Astrocyte of the hippocampus (primary cell): Measurements from ENCODE around the gene STARD10.

Experiments used
- DNase-seq: peaks from one replicate; pipeline ENCODE4 v3.0.0; 2011; ENCODE audit warnings: low read depth, low spot score

The STARD10 gene

DNA sequence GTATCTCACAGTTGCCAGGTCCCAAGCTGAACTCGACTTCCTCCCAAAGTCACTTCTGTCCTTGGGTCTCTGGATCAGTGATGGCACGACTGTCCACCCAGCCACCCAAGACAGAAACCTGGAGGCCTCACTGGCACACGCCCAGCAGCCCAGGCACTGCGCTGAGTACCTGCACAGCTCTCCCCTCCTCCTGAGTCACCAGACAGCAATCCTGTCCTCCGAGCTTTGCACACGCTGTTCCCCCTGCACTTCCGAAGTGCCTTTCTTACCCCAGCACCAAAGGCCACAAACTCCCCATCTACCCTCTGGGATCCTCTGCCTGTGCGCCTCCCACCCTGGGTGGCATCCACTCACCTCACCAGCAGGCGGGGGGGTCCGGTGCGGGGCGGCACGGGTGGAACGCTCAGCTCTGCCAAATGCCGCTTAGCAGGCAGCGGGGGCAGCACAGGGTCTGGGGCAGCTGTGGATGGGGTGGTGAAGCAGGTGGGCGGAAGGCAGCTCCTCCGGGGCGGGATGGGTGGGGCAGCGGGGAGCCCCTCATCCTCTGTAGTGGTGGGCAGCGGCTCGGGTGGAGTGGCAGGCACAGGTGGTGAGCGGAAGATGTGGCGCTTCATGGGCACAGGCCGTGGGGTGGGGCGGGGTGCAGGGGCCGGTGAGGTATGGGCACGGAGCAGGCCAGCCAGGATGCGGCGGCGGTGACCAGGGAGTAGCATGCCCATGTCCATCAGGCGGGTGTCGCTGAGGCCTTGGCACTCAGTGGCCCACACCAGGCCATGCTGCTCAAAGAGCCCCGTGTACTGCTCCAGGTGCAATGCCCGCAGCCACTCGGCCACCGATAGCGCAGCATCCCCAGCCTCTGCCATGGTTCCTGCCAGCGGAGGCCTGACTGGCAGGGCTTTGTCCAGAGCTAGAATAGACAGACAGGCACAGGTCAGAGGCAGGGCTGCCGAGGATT, 67.3 kb downstream of the STARD10 start:
- no peak for DNase-seq

DNA sequence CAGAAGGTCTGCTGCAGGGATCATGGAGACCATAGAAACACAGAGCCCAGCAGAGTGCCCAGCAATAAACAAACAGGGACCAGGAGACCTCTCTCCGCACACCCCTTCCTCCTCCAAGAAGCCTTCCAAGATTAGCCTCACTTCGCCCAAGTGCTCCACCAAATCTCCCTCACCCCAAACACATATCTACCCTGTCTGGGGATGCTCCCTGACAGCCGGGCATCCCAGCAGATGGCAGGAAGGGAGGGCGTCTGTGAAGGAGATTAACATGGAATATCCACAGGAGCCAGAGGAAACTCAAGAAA, 68.2 kb downstream of the STARD10 start:
- DNase-seq = no peak

DNA sequence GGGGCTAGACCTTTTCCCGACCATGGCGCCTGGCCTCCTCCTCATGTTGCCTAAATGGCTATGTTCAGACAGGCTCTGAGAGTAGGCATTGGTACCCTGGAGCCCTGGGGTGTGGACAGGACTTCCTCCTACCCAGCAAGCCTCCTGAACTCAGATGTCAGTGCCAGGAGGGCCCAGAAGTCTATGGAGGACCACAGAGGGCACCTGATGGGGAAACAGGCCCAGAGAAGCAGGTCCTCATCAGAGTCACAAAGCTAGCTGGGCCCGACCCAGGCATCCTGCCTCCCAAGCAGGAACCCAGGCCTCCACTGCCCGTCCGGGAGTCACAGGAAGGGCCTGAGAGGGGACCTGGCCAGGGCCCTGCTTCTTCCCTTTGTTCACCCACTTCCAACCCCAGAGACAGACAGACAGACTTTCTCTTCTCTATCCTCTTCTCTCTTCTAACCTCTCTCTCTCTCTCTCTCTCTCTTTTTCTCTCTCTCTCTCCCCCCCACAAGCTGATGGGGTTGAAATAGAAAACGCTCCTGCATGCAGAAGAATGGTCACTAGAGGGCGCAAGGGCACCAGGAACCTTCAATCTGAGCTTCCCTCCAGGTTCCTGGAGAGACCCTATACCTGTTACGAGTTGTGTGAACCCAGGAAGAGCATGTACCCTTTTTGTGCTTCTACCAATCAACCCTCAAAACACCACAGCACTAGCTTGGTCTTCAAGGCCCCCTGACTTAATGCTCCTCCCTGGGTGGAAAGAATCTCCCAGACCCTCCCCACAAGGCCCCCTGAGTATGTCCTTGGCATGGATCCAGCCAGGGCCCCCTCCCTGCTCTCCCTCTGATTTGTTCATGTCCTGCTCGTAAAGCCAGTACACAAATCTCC, 68.8 kb downstream of the STARD10 start:
- peak; percentile 93 for DNase-seq

DNA sequence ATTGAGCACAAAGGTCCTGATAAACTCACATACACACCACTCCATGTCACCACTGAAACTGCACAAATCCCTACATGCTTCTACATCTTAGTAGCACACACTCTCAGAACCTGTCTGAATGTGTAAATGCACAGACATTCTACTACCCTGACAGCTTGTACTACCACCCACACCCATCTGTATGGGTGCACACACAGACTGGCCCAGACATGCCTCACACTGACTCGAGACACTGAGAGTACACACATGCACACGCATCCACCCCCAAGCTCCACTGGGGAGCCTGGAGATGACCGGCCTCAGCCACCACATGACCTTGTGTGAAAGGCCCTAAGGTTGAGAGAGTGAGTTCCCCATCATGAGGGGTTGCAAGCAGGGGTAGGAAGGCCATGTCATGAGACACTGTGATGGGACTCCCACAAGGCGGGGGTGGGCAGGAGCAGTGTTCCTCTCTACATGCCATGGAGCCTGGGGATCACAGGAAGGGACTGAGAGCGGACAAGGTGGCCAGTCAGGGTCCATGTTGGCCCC, 69.8 kb downstream of the STARD10 start:
- no peak for DNase-seq

DNA sequence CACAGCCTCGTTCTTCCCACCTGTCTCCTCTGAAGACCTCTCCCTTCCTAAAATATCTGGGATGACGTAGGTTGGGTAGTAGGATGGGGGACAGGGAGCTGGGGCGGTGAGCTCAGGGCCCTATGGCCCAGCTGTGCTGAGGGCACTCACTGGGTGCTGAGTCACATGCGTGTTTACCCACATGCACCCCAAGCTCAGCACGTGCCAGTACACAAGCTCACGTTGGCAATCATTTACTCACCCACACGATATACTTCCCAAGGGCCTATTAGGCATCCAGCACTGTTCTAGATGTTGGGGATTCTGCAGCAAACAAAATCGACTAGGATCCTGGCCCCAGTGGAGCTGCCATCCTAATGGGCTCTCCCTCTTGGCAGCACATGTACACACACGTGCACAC, 70.3 kb downstream of the STARD10 start:
- no peak for DNase-seq

DNA sequence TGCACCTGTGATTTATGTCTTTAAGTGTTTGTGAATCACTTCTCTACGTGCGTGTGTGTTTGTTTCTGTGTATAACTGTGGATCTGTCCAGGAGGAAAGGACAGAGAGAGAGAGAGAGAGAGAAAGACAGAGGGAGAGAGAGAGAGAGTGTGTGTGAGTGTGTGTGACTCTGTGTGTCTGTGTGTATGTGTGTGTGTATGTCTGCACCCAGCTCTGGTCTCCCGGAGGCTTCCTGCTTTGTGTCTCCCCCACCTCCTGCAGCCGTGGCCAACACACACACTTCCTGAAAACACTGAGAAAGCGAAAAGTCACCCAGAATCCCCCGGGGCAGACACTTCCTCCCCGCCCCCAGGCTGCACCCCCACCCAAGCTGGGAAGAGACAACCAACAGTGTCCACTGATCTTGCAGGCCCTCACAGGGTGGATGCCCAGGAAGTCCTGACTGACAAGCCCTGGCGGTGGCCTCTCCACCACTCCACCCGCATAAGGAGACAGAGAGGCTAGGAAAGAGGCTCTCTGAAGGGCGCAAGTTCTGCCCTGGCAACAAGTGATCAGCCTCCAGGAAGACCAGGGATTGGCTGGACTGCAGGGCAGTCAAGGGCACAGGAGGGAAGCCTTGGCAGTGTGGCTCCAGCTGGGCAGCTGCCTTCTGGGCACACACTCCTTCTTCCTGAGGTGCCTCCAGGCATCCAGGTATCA, 71.6 kb downstream of the STARD10 start:
- peak; percentile 92 for DNase-seq

DNA sequence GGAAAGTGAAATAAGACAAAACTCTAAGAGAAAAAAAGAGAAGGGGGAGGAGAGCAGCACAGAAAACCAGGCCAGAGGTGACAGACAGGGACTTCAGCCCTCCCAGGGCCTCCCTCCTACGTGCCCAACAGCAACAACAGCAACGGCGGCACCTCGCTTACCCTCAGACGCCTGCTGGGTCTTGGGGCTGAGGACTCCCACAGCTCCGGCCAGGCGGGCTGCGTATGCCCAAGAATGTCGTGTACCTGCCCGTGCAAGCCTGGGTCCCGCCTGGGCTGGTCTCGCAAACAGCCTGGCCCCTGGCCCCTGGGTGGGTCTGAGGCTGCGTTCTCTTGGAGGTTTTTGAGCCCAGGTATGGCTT, 72.2 kb downstream of the STARD10 start:
- DNase-seq = peak; percentile 47

DNA sequence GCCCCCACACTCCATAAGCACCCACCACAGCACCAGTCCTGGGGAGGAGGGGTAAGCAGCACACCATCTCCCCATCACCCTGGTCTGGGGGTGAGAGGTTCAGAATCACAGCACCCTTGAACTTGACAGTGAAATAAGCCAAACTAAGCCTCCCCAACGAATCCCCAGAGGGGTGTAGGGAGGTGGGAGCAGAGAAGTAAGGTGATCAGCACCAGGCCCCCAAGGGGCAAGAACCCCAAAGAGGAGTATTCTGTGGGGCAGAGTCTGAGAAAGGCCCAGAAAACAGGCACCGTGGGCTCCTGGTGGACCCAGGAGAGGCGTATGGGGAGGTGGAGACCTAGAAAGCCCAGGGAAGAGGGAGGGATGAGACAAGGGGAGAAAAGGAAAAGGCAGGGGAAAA, 72.6 kb downstream of the STARD10 start:
- DNase-seq = no peak

DNA sequence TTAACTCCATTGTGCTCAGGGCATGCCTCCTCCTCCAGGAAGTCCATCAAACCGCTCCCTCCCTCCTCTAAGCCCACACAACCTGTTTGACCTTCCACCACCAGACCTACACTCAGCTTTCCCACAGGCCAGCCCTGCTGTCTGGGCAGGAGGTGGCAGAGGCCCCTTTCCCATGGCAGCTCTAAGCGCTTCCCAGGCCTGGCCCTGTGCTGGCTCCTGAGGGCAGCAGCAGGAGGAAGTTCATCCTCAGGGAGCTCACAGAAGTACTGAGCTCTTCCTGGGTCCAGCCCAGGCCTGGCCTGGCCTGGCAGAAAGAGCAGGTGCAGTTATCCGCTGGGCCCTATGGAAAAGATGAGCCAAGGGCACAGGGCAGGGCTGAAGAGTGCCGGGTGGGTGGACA, 73.1 kb downstream of the STARD10 start:
- no peak for DNase-seq

DNA sequence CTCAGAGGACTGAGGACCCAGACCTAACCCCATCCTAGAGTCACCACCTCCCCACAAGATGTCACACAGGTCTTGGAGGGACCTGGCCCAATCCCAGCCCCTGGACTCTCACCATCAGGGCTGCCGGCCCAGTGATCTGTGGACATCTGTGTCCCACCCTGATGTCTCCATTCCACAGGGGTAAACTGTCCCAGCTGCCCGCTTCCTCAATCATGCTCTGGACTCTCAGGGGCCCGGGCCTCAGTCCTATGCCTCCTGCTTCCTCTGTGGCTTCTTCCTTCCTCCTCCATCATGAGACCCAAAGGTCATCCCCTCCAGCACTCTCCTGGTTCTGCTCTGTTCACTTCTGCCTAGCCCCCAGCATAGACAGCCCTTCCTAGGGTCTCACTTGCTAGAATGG, 73.8 kb downstream of the STARD10 start:
- DNase-seq = no peak

DNA sequence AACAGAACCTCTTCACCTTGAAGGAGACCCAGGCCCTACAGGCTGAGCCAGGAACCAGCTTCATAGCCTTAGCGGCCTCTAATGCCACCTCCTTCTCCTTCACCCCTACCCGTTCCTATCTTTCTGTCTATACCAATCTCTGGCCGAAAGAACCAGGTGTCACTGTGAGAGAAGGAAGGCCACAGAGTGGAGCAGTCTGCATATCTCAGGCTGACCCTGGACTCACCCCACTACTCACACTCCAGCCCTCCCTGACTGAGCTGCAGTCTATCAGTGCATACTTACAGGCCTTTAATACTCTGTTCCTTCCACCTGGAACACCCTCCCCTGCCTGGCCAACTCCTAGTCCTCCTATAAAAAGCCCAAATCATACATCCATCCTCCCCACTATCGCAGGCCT, 74.3 kb downstream of the STARD10 start:
- peak; percentile 29 for DNase-seq

DNA sequence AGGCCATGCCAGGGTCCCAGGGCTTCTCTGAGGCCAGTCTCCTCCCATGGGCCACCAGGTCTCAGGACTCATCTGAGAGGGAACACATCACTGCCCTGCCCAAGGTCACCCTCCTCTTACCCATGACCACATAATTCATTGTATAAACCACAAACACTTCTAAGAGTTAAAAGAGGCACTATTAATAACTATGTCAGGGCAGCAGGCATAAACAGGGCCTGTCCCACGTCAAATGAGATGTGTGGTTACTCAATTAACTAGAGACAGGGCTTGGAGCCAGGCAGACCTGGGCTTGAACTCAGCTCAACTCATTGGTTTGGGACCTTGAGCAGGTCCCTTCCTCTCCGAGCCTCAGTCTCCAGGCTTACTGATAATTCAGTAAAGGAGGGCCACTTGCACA, 74.7 kb downstream of the STARD10 start:
- peak; percentile 75 for DNase-seq

DNA sequence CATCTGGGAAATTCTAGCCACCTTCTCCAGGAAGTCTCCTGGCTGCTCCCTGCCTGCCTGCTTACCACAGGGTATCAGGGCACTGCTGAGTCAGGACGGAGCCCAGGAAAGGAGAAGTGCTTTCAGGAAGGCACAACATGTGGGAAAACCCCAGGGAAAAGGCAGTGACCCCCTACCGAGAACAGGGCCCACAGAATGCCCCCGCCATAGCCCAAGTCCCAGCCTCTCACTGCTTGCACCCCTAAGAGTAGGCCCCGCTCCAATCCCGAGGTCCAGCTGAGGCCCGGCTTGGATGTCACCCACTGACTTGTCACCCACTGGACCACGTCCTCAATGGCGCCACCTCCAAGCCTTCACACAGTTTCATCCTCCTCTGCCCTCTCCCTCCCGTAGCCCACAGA, 75.7 kb downstream of the STARD10 start:
- peak; percentile 20 for DNase-seq

DNA sequence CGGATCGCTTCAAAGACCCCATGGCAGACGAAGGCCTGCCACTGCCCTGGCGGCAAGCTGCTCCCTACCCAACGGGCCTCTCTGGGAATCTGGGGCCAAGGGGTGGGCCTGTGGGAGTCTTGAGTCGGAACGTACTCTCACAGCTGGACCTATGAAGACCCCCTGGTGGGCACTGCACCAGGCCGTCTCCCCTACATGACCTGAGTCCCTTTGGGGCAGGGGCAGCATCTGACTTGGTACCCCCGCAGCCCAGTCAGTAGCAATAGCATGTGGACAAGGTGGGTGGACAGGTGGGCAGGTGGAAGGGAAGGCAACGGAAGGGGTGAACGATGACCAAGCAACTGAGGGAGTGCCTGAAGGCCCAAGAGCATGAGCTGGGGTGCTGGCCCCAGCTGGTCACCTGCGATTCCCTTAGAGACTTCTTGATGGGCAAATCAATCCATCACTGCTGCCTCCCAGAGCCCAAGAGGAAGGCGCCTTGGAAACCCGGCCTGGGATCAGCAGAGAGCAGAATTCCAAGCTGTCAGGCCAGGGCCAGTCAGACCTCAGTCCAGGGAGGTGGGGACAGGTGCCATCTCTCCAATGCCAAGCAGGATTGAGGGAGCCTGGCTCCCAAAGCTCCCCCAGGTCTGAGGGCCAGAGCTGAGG, 76.9 kb downstream of the STARD10 start:
- no peak for DNase-seq

DNA sequence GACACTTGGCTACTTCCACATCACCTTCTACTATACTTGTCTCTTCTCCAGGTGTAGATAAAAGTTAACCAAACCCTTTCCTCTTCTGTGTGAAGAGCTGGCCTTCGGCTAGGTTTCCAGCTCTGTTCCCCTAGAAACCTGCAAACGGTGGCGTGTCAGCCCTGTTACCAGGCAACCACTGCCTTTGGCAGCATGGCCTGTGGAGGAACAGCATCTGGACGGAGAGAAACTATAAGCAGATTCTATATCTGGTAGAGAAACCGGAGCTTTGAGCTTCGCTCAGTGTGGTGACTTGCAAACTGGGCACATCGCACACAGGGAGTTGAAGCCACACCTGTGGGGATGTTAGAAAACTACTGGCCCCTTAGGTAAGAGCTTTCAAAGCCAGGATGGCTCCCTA, 77.6 kb downstream of the STARD10 start:
- peak; percentile 52 for DNase-seq

DNA sequence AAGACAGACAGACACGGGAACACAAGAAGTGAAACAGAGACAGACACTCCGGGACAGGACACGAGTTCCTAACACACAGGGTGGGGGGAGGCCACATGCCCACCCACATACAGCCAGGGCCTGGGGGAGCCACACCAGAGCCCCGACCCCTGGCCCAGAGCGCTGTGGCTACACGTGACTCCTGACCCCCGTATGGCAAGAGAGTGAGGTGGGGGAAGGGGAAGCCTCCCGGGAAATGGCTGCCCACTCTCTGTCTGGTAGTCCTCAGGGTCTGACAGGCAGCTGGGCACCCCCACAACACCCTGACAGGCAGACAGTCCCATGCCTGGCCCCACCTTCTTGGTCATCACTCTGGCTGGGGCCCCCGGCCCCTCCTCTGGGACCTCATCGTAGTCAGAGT, 81.0 kb downstream of the STARD10 start:
- DNase-seq = no peak

DNA sequence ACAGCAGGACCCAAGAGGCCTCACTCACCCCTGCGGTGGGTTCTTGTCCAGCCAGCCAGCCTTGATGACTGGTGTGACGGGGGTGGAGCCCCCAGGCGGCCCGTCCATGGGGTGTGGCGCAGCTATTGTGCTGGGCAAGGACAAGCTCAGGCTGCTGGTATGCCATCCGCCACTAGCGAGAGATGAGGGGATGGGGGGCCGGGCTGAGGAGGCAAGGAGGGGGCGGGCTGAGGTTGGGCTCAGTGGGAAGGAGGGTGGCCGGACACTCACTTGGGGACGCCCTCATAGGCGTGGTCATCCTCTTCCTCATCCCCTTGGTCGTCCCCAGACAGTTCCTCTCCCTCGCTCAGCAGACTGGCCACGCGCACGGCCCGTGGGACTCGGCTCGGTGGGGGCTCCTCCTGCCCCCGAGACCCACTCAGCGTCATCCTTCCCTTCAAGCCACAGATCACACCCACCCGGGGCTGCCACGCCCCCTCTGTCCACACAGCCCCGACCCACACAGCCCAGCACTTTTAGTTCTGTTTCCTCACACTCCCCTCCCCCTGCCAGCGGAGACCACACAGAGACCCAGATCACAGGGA, 81.6 kb downstream of the STARD10 start:
- DNase-seq = peak; percentile 61

DNA sequence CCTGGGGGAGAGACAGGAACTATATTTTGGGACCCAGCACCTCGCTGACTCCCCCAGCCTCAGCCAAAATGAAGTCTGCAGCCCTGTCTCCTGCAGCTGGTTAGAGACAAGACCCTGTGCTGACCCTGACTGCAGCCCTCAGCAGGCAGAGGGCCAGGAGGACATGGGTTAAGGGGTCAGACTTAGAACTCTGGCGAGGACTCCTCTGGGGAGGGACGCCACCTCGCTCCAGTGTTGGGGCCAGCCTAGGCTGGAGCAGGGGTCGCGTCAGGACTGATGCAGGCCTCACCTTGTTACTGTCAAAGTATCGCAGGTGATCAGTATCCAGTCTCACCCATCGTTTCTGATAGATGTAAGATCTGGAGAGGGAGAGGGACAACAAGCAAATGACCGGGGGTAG, 82.7 kb downstream of the STARD10 start:
- no peak for DNase-seq

DNA sequence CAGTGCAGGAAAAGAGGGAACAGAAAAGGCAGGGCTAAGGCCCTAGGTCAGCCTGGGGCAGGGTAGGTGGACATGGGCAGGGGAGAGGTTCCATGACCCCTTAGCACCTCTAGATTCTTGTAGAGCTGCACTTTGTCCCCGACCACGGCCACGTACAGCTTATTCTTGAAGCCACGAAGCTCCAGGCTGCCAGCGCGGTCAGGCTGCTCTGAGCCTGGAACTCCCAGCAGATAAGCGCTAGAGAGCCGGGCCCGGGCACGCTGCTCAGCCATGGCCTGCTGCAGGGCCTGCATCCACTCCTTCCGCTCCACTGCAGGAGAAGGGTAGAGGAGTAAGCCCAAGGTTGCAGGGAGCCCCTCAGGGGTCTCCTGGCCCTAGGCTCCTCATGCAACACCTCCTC, 83.6 kb downstream of the STARD10 start:
- DNase-seq = no peak

DNA sequence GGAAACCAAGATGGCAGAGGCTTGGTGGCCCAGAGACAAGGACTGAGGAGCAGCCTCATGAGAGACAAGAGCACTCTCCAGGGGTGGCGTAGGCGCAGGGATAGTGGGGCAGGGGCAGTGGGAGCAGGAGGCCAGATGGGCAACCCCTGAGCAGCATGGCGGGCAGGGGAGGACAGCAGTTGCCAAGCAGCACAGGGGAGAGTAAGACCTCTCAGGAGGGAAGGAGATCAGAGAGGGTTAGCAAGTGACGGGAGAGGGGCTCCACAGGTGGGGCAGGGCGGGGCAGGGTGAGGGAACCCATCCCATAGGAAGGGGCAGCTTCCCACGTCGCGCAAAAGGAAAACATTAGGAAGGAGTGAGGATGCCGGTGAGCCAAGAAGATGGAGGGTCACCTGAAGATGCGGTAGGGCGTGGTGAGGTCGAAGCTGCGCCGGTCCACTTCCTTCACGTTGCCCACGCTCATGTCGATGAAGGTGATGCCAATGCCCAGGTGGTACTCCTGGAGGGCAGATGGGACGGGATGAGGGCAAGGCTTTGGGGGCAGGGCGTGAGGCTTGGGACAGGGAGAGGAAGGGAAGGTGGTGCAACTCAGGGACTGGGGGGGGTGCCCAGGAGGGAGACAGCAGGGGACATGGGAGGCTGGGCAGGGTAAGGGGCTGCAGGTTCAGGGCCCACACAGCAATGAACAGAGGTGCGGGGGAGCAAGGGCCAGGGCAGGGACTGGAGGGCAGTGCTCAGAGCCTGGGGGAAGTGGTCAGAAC, 84.2 kb downstream of the STARD10 start:
- DNase-seq = no peak
